Keratinocyte (primary cell): ENCODE measurements around the gene CWH43. TPM values are rescaled to one million over a fixed set of nuclear protein-coding genes. Genes with fewer than 3 reads are reported as not detected.

Experiments used
- DNase-seq: peaks from one replicate; pipeline ENCODE4 v3.0.0-alpha.2; 2011; ENCODE audit warnings: low read depth, missing footprints, low spot score
- FAIRE-seq: peaks from 2 replicates; lab custom pipeline; 2011; peaks lifted over from hg19 to GRCh38; lab: Jason Lieb, UNC
- H2AFZ ChIP-seq: 2 replicates; pipeline ENCODE4 v1.6.0; 2012; ENCODE audit warnings: low read length, control low read depth, inconsistent platforms; ENCODE audit not compliant: control insufficient read depth
- H3K27ac ChIP-seq: 2 replicates; pipeline ENCODE4 v1.5.1; 2011; ENCODE audit warnings: low read length; ENCODE audit not compliant: control insufficient read depth, insufficient read depth
- H3K27me3 ChIP-seq: 3 replicates; pipeline ENCODE4 v1.6.0; 2011; ENCODE audit warnings: low read length; ENCODE audit not compliant: control insufficient read depth, insufficient read depth; ENCODE audit errors: extremely low read depth
- H3K36me3 ChIP-seq, 2 experiments: 2 replicates in 1 of 2; 3 replicates in 1 of 2; pipeline ENCODE4 v1.5.1; 2011; ENCODE audit warnings: low read length in 2 of 2, mild to moderate bottlenecking in 1 of 2; ENCODE audit not compliant: control insufficient read depth in 2 of 2, insufficient read depth in 2 of 2; ENCODE audit errors: extremely low read depth in 1 of 2
- H3K4me1 ChIP-seq: 3 replicates; pipeline ENCODE4 v1.5.1; 2011; ENCODE audit warnings: low read length; ENCODE audit not compliant: control insufficient read depth, insufficient read depth; ENCODE audit errors: extremely low read depth
- H3K4me2 ChIP-seq: 3 replicates; pipeline ENCODE4 v1.6.0; 2011; ENCODE audit warnings: low read depth, low read length; ENCODE audit not compliant: control insufficient read depth, insufficient read depth; ENCODE audit errors: extremely low read depth
- H3K4me3 ChIP-seq, 3 experiments: fragments of 200-600 bp in 1 of 3; sonication (generic) in 1 of 3; 2 replicates in 2 of 3; 3 replicates in 1 of 3; pipeline ENCODE4 v1.5.1; 2011 to 2016; ENCODE audit warnings: low read length in 3 of 3, mild to moderate bottlenecking in 3 of 3, control low read depth in 2 of 3, inconsistent platforms in 1 of 3, low read depth in 1 of 3, mixed read lengths in 1 of 3, mixed run types in 1 of 3, moderate library complexity in 1 of 3; ENCODE audit not compliant: control insufficient read depth in 2 of 3, insufficient read depth in 2 of 3; ENCODE audit errors: extremely low read depth in 1 of 3
- H3K79me2 ChIP-seq: 2 replicates; pipeline ENCODE4 v1.6.0; 2012; ENCODE audit warnings: low read length; ENCODE audit not compliant: control insufficient read depth, insufficient read depth
- H3K9ac ChIP-seq: 3 replicates; pipeline ENCODE4 v1.6.0; 2011; ENCODE audit warnings: low read length; ENCODE audit not compliant: control insufficient read depth, insufficient read depth; ENCODE audit errors: extremely low read depth
- H3K9me1 ChIP-seq: 3 replicates; pipeline ENCODE4 v1.6.0; 2011; ENCODE audit warnings: low read length; ENCODE audit not compliant: control insufficient read depth, insufficient read depth; ENCODE audit errors: extremely low read depth
- H3K9me3 ChIP-seq: 2 replicates; pipeline ENCODE4 v1.5.1; 2012; ENCODE audit warnings: low read depth, low read length; ENCODE audit not compliant: control insufficient read depth
- H4K20me1 ChIP-seq: 3 replicates; pipeline ENCODE4 v1.6.0; 2011; ENCODE audit warnings: low read length; ENCODE audit not compliant: control insufficient read depth, insufficient read depth; ENCODE audit errors: extremely low read depth
- EZH2 ChIP-seq: IDR thresholded peaks from one replicate; pipeline ENCODE4 v1.6.1; 2012; ENCODE audit warnings: inconsistent platforms, mild to moderate bottlenecking, low read length, moderate library complexity
- dilution Hi-C: fragments of 300-500 bp; cut with MboI; formaldehyde crosslinking; loops from one replicate; pipeline ENCODE4 v1.7.0; 2020; ENCODE audit warnings: low sequenced_read_pairs; ENCODE audit not compliant: extremely low pct_ligation_motif_present
- polyA plus RNA-seq, 5 experiments: library from polyadenylated mRNA; depleted of rRNA in 3 of 5; stranded (reverse) in 3 of 5; stranded (forward) in 1 of 5; unstranded in 1 of 5; fragments of >200 nt; gene quantifications; 1 replicate in 1 of 5; 2 replicates in 3 of 5; 3 replicates in 1 of 5; pipeline versions ENCODE4 v1.2.1 to v1.2.3, GENCODE V29; 2011 to 2012; ENCODE audit warnings: missing spikeins in 2 of 5, low read depth in 1 of 5, low replicate concordance in 1 of 5
- TF ChIP-seq, protein P1 (sequence below), 3 experiments: IDR thresholded peaks in 1 of 3; conservative IDR thresholded peaks in 1 of 3; optimal IDR thresholded peaks in 1 of 3; 2 replicates in 2 of 3; 3 replicates in 1 of 3; pipeline versions ENCODE3 to v1.5.1; 2011; ENCODE audit warnings: low read length in 3 of 3, mild to moderate bottlenecking in 3 of 3, moderate library complexity in 2 of 3, control low read depth in 1 of 3, inconsistent platforms in 1 of 3; ENCODE audit not compliant: insufficient read depth in 2 of 3; ENCODE audit errors: extremely low read depth in 1 of 3

The CWH43 gene
- polyA plus RNA-seq, 1 donor (not counting 4 experiments of a cell fraction or from before 2014, with no cell fraction given): 10.9 TPM

DNA sequence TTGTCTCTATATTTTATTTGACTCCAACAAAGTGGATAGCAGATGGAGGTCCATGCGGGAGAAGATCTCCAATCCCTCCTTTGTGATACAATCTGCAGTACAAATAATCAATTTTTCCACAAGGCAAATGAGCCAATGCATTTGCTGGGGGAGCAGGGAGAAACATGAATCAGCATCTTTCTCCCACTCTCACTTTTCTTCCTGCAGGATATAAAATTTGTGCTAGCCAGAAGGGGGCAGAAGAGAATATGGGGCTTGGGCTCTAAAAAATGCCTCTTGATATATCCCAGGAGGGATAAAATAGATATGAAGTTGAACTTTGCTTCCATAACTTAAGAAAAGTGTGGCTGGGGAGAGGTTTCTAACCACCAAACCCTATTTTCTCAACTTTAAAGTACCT is 38.3 kb upstream of the CWH43 start:
- FAIRE-seq (no peak), DNase-seq (no peak)
- H2AFZ ChIP-seq: no peak overlapping the region
- H3K4me3 ChIP-seq: no peak overlapping the region
- H3K36me3 ChIP-seq: no peaks in the 10 kb centered on the region
- H3K27me3 ChIP-seq: no peaks in the 10 kb centered on the region
- no peak overlapping the region for H3K27ac ChIP-seq
- no peaks in the 10 kb centered on the region for H3K9me1 ChIP-seq
- no peak for TF ChIP-seq EZH2
- TF ChIP-seq, protein P1, sequence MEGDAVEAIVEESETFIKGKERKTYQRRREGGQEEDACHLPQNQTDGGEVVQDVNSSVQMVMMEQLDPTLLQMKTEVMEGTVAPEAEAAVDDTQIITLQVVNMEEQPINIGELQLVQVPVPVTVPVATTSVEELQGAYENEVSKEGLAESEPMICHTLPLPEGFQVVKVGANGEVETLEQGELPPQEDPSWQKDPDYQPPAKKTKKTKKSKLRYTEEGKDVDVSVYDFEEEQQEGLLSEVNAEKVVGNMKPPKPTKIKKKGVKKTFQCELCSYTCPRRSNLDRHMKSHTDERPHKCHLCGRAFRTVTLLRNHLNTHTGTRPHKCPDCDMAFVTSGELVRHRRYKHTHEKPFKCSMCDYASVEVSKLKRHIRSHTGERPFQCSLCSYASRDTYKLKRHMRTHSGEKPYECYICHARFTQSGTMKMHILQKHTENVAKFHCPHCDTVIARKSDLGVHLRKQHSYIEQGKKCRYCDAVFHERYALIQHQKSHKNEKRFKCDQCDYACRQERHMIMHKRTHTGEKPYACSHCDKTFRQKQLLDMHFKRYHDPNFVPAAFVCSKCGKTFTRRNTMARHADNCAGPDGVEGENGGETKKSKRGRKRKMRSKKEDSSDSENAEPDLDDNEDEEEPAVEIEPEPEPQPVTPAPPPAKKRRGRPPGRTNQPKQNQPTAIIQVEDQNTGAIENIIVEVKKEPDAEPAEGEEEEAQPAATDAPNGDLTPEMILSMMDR (optimal IDR thresholded peaks at IDR 0.05 in 1 of 3, IDR thresholded peaks at IDR 0.05 in 1 of 3, conservative IDR thresholded peaks at IDR 0.05 in 1 of 3; ENCODE audit: extremely low read depth in 1 of 3, insufficient read depth in 2 of 3, low read length in 3 of 3): no peak
- H3K9me3 ChIP-seq: no peaks in the 10 kb centered on the region
- dilution Hi-C loops: no loop called here
- no peaks in the 10 kb centered on the region for H3K79me2 ChIP-seq
- no peak overlapping the region for H3K4me2 ChIP-seq
- peaks cover 41% of the 10 kb centered on the region for H3K4me1 ChIP-seq
- no peaks in the 10 kb centered on the region for H4K20me1 ChIP-seq
- no peak overlapping the region for H3K9ac ChIP-seq

DNA sequence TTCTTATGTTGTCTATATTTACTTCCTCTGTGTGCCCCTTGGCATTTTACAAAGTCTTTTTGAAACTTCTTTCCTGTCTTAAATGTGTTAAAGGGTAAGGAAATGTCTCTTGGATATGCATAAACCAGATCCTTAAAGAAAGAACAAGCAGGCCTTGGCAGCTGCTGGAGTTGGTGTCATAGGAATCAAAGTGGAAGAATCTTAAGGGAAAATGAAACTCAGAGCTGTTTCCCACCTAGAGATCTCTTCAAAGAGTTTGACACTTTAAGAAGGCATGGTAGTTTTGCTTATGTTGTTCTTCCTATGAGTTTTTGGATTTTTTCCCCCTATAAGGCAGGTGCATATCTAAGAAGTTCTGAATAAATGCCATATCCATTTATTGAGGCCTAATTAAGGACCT is 37.0 kb upstream of the CWH43 start:
- DNase-seq: no peak
- Histone ChIP-seq H3K9me3 (no peaks in the 10 kb centered on the region), H3K4me1 (peaks cover 41% of the 10 kb centered on the region), H3K4me2 (peak overlapping the region; percentile 83), H3K4me3 (peak overlapping the region in 2 of 3 experiments; percentile 9 to 27), H4K20me1 (no peaks in the 10 kb centered on the region), H3K36me3 (no peaks in the 10 kb centered on the region), H3K79me2 (no peaks in the 10 kb centered on the region), H3K27ac (peak overlapping the region; percentile 92), H3K27me3 (no peaks in the 10 kb centered on the region), H3K9me1 (no peaks in the 10 kb centered on the region), H2AFZ (peak overlapping the region; percentile 74), H3K9ac (peak overlapping the region; percentile 58)
- dilution Hi-C loops: no loop called here
- TF ChIP-seq, protein P1 (optimal IDR thresholded peaks at IDR 0.05 in 1 of 3, IDR thresholded peaks at IDR 0.05 in 1 of 3, conservative IDR thresholded peaks at IDR 0.05 in 1 of 3; ENCODE audit: extremely low read depth in 1 of 3, insufficient read depth in 2 of 3, low read length in 3 of 3): no peak
- no peak for TF ChIP-seq EZH2
- no peak for FAIRE-seq
